T1000 (cell line): Measurements from ENCODE around the gene LBX1.
"Not testable (repeated sequence)": the region's sequence is repeated elsewhere in the genome, so short reads cannot be mapped to it uniquely, and the experiment has no call there.

Source experiments
- DNase-seq: peaks from one replicate; lab custom pipeline; 2025; ENCODE audit warnings: mixed read lengths; lab: John Stamatoyannopoulos, UW

The LBX1 gene

GRCh38 chr10:101208543-101208942 is 20.7 kb downstream of the LBX1 start:
- DNase-seq, result no peak

GRCh38 chr10:101207026-101207425 is 22.2 kb downstream of the LBX1 start:
- no peak for DNase-seq

- DNase-seq, result not testable (repeated sequence)
Measured at GRCh38 chr10:101202667-101203066, 26.6 kb downstream of the LBX1 start.

- DNase-seq, result not testable (repeated sequence)
Measured at GRCh38 chr10:101198326-101198977, 30.8 kb downstream of the LBX1 start.

- no peak for DNase-seq
Measured at GRCh38 chr10:101195921-101196320, 33.3 kb downstream of the LBX1 start.

GRCh38 chr10:101189461-101190401 is 39.5 kb downstream of the LBX1 start:
- no peak for DNase-seq

- DNase-seq, result no peak
Measured at GRCh38 chr10:101188942-101189341, 40.3 kb downstream of the LBX1 start.

- no peak for DNase-seq
Measured at GRCh38 chr10:101183458-101184183, 45.6 kb downstream of the LBX1 start.

- no peak for DNase-seq
Measured at GRCh38 chr10:101182936-101183335, 46.3 kb downstream of the LBX1 start.
